OCI-LY7 (cell line): Measurements from ENCODE around the gene ACAP3. TPM values are rescaled to one million over a fixed set of nuclear protein-coding genes. Genes with fewer than 3 reads are reported as not detected.

Experiments used
- BruUV-seq: library from RNA; stranded (reverse); fragments of 400-500 nt; replicated peaks from 2 replicates; lab custom pipeline; 2021; lab: Mats Ljungman, UMichigan
- CTCF ChIA-PET: fragments of 300-600 bp; sonication (Branson Sonifier 250); formaldehyde crosslinking; loops from one replicate; lab custom pipeline; 2022; ENCODE audit warnings: antibody characterized with exemption; ENCODE audit not compliant: unreplicated experiment; lab: Charles Lee
- POLR2A ChIA-PET: fragments of 300-600 bp; sonication (Branson Sonifier 250); formaldehyde crosslinking; loops from one replicate; lab custom pipeline; 2022; ENCODE audit warnings: antibody characterized with exemption; lab: Charles Lee
- DNase-seq: peaks from one replicate; pipeline ENCODE4 v3.0.0-alpha.2; 2015; ENCODE audit warnings: low spot score
- H2AFZ ChIP-seq: fragments of 200-600 bp; sonication (generic), shearing (Covaris generic); 2 replicates; pipeline ENCODE4 v1.6.1; 2014; ENCODE audit warnings: mild to moderate bottlenecking, antibody characterized with exemption, low read length, moderate library complexity
- H3K27ac ChIP-seq: fragments of 200-600 bp; sonication (generic); 2 replicates; pipeline ENCODE4 v1.5.1; 2014; ENCODE audit warnings: mixed run types, low read depth, mild to moderate bottlenecking, moderate library complexity, low read length, inconsistent platforms; ENCODE audit not compliant: poor library complexity, severe bottlenecking
- H3K36me3 ChIP-seq: fragments of 200-600 bp; sonication (generic); 2 replicates; pipeline ENCODE4 v1.6.1; 2014; ENCODE audit warnings: mild to moderate bottlenecking, antibody characterized with exemption, low read length, moderate library complexity, mixed read lengths; ENCODE audit not compliant: insufficient read depth
- H3K4me1 ChIP-seq: fragments of 200-600 bp; sonication (generic); 2 replicates; pipeline ENCODE4 v1.5.1; 2014; ENCODE audit warnings: mild to moderate bottlenecking, low read length; ENCODE audit not compliant: insufficient read depth, poor library complexity, severe bottlenecking
- H3K4me2 ChIP-seq: fragments of 200-600 bp; sonication (generic); 2 replicates; pipeline ENCODE4 v1.6.1; 2014; ENCODE audit warnings: mild to moderate bottlenecking, low read length
- H3K4me3 ChIP-seq: fragments of 200-600 bp; sonication (generic); 2 replicates; pipeline ENCODE4 v1.5.1; 2014; ENCODE audit warnings: mild to moderate bottlenecking, low read depth, low read length; ENCODE audit not compliant: poor library complexity, severe bottlenecking
- H3K79me2 ChIP-seq: fragments of 200-600 bp; sonication (generic); 2 replicates; pipeline ENCODE4 v1.6.1; 2016; ENCODE audit warnings: low read depth, mild to moderate bottlenecking, low read length, moderate library complexity, mixed read lengths; ENCODE audit not compliant: insufficient read depth
- H3K9me2 ChIP-seq: fragments of 200-600 bp; sonication (generic); 2 replicates; pipeline ENCODE4 v1.6.1; 2016; ENCODE audit warnings: mild to moderate bottlenecking, low read length, mixed read lengths; ENCODE audit not compliant: insufficient read depth
- H3K9me3 ChIP-seq: fragments of 200-600 bp; sonication (generic); 2 replicates; pipeline ENCODE4 v1.6.1; 2014; ENCODE audit warnings: mild to moderate bottlenecking, mixed run types, low read length, mixed read lengths
- H4K20me1 ChIP-seq: fragments of 200-600 bp; sonication (generic); 2 replicates; pipeline ENCODE4 v1.6.1; 2014; ENCODE audit warnings: mild to moderate bottlenecking, antibody characterized with exemption, low read length, moderate library complexity, mixed read lengths; ENCODE audit not compliant: insufficient read depth
- EZH2phosphoT487 ChIP-seq: fragments of 200-600 bp; sonication (generic); IDR thresholded peaks from 2 replicates; pipeline ENCODE4 v1.6.1; 2018; ENCODE audit warnings: low read depth, borderline replicate concordance, mild to moderate bottlenecking, mixed run types, antibody characterized with exemption, low read length, moderate library complexity, mixed read lengths
- intact Hi-C: fragments of 100-400 bp; cut with micrococcal nuclease; formaldehyde crosslinking; loops from one replicate; pipeline ENCODE4 v1.10.0; 2022; ENCODE audit not compliant: unreplicated experiment
- total RNA-seq, 2 experiments: library from RNA; depleted of rRNA in 1 of 2; stranded (reverse); fragments of >200 nt in 1 of 2; shearing (Covaris generic) in 1 of 2; gene quantifications; 2 replicates each; pipeline ENCODE4 v1.2.3, GENCODE V29; 2014 to 2022
- TF ChIP-seq, protein P1 (sequence below): fragments of 200-600 bp; sonication (generic); conservative IDR thresholded peaks from 2 replicates; pipeline ENCODE4 v1.5.1; 2014; ENCODE audit warnings: mild to moderate bottlenecking, antibody characterized with exemption, low read length, moderate library complexity, mixed read lengths

The ACAP3 gene
- total RNA-seq, 2 experiments from 2014 or later = 26.3 to 47.6 TPM

DNA sequence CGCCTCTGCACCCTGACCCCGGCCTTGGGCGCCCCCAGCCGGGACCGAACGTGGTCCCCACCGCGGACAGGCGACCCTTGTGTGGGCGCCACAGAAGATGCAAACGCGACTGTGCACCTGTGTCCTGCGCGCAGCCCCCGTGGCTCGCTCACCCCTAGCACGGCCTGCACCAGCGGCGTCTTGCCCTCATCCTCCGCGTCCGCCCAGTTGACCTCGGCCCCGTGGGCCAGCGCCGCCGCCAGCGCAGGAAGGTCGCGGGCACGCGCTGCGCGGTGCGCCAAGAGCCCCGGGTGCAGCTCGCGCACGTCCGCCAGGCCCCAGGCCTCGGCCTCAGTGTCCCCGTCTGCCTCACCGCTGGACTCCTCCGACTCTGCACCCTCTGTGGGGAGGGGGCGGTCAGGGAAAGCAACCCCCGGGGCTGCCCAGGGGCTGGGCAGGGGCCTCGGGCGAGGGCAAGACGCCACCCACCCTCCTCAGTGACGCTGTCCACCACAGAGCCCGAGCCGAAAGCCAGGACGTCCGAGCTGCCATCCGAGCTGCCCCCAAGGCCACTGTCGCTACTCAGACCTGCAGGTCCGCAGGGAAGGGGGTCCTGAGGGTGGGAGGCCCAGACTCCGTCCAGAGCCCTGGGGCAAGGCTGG lies 13.4 kb downstream of the ACAP3 start:
- ChIA-PET CTCF (no interaction called here), POLR2A (no interaction called here)
- DNase-seq = no peak
- H2AFZ ChIP-seq = no peak overlapping the region
- H3K4me1 ChIP-seq = no peaks in the 10 kb centered on the region
- H3K36me3 ChIP-seq = no peaks in the 10 kb centered on the region
- TF ChIP-seq EZH2phosphoT487 = no peak
- TF ChIP-seq, protein P1, sequence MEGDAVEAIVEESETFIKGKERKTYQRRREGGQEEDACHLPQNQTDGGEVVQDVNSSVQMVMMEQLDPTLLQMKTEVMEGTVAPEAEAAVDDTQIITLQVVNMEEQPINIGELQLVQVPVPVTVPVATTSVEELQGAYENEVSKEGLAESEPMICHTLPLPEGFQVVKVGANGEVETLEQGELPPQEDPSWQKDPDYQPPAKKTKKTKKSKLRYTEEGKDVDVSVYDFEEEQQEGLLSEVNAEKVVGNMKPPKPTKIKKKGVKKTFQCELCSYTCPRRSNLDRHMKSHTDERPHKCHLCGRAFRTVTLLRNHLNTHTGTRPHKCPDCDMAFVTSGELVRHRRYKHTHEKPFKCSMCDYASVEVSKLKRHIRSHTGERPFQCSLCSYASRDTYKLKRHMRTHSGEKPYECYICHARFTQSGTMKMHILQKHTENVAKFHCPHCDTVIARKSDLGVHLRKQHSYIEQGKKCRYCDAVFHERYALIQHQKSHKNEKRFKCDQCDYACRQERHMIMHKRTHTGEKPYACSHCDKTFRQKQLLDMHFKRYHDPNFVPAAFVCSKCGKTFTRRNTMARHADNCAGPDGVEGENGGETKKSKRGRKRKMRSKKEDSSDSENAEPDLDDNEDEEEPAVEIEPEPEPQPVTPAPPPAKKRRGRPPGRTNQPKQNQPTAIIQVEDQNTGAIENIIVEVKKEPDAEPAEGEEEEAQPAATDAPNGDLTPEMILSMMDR = no peak
- no peaks in the 10 kb centered on the region for H3K79me2 ChIP-seq
- BruUV-seq = no TSS peak
- H3K9me3 ChIP-seq = no peaks in the 10 kb centered on the region
- no peak overlapping the region for H3K4me3 ChIP-seq
- H3K27ac ChIP-seq = no peak overlapping the region
- H3K9me2 ChIP-seq = no peaks in the 10 kb centered on the region
- H4K20me1 ChIP-seq = no peaks in the 10 kb centered on the region
- intact Hi-C loops = no loop called here
- no peak overlapping the region for H3K4me2 ChIP-seq

GRCh38 chr1:1293263-1294249 lies 14.2 kb downstream of the ACAP3 start:
- Histone ChIP-seq H2AFZ (no peak overlapping the region), H3K9me3 (no peaks in the 10 kb centered on the region), H3K36me3 (no peaks in the 10 kb centered on the region), H3K79me2 (no peaks in the 10 kb centered on the region), H3K9me2 (no peaks in the 10 kb centered on the region), H3K4me2 (no peak overlapping the region), H3K4me1 (no peaks in the 10 kb centered on the region), H4K20me1 (no peaks in the 10 kb centered on the region), H3K27ac (no peak overlapping the region), H3K4me3 (no peak overlapping the region)
- ChIA-PET CTCF (no interaction called here), POLR2A (no interaction called here)
- intact Hi-C loops = loop anchor here (2.0 kb wide), 1 partner anchor 171 kb away; no protein-coding TSS in a partner anchor
- no peak for DNase-seq
- TF ChIP-seq EZH2phosphoT487 = no peak
- TF ChIP-seq, protein P1 = no peak
- BruUV-seq = no TSS peak
